GM12892 (cell line): Measurements from ENCODE around the gene DLG2.

Source experiments
- POLR2A ChIP-seq: IDR thresholded peaks from 2 replicates; pipeline ENCODE4 v1.6.1; 2011; ENCODE audit warnings: low read depth, low read length, control low read depth
- TAF1 ChIP-seq: IDR thresholded peaks from 2 replicates; pipeline ENCODE4 v1.6.1; 2011; ENCODE audit warnings: low read depth, mild to moderate bottlenecking, control low read depth, low read length, borderline replicate concordance

DNA sequence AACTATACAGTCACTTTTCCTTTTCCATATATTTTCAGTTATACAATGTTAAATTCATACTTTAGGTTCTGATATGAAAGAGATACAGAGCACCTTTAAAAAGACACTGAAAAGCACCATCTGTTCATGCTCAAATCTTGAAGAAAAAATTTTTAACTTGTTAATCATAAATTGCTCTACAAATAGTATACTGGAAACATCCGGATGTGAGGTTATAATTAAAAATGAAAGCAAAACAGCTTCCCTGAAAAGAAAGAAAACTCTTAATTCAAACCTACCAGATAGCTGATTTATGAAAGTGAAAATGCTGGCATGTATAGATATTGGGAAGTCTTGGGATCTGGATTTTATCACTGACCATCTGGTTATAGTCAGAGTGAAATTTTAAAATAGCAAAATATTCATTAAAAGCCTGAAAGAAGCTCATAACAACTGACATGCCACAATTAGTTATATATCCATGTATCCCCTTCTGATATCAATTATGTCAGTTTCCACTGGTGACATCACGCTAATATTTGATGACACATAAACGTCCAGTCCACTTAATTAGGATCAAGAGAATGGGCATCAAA, 740.0 kb downstream of the DLG2 start:
- TF ChIP-seq POLR2A (no peak), TAF1 (no peak)
